Aorta (tissue), 5 donors: ENCODE data around the gene TMEM19. TPM values are rescaled to one million over a fixed set of nuclear protein-coding genes. Genes with fewer than 3 reads are reported as not detected.

Experiments used
- ATAC-seq: fragments of 200-7000 bp; cut with Tn5 transposase; one replicate; pipeline ENCODE4 v1.9.1; 2022; ENCODE audit warnings: moderate library complexity; ENCODE audit not compliant: low FRiP score
- DNase-seq, 2 donors: peaks; one replicate each; pipeline ENCODE4 v3.0.0-alpha.2; 2020
- H3K27ac ChIP-seq, 2 donors: one replicate each; pipeline ENCODE4 v1.5.1; 2013; ENCODE audit warnings: low read length in 2 of 2, mild to moderate bottlenecking in 2 of 2, moderate library complexity in 2 of 2, control low read depth in 1 of 2, inconsistent platforms in 1 of 2, low read depth in 1 of 2
- H3K27me3 ChIP-seq, 2 donors: one replicate each; pipeline ENCODE4 v1.6.1; 2013; ENCODE audit warnings: control low read depth in 1 of 2, low read length in 1 of 2, mild to moderate bottlenecking in 1 of 2, moderate library complexity in 1 of 2; ENCODE audit not compliant: insufficient read depth in 2 of 2, control insufficient read depth in 1 of 2
- H3K36me3 ChIP-seq, 2 donors: one replicate each; pipeline ENCODE4 v1.6.1; 2013; ENCODE audit warnings: control low read depth in 1 of 2, low read length in 1 of 2, mild to moderate bottlenecking in 1 of 2; ENCODE audit not compliant: insufficient read depth in 2 of 2, control insufficient read depth in 1 of 2
- H3K4me1 ChIP-seq, 2 donors: one replicate each; pipeline ENCODE4 v1.6.1; 2013; ENCODE audit warnings: low read length in 2 of 2, control low read depth in 1 of 2, mild to moderate bottlenecking in 1 of 2, moderate library complexity in 1 of 2; ENCODE audit not compliant: insufficient read depth in 2 of 2, control insufficient read depth in 1 of 2
- H3K4me3 ChIP-seq, 2 donors: one replicate each; pipeline ENCODE4 v1.5.1; 2013; ENCODE audit warnings: low read length in 2 of 2, control low read depth in 1 of 2, mild to moderate bottlenecking in 1 of 2
- H3K9me3 ChIP-seq: one replicate; pipeline ENCODE4 v1.6.1; 2013; ENCODE audit warnings: mild to moderate bottlenecking, low read length; ENCODE audit not compliant: control insufficient read depth
- WGBS, 2 donors: extraction: QIAGEN DNeasy Blood & Tissue Kit; methylation state at CpG; one replicate each; pipeline ENCODE4 v1.1.7; 2013; 5-methylcytosine and 5-hydroxymethylcytosine counted together
- intact Hi-C, 2 donors: fragments of 100-400 bp; cut with DNase I; formaldehyde crosslinking; loops; one replicate each; pipeline versions ENCODE4 v1.14.2 to v1.15.0; 2022
- polyA plus RNA-seq, 2 donors: library from polyadenylated mRNA; stranded (reverse); fragments of 200-250 nt; gene quantifications; one replicate each; pipeline ENCODE4 v1.2.3, GENCODE V29; 2013
- total RNA-seq, 2 donors: library from RNA; stranded (reverse); fragmentation: NEBNext Ultra II Directional; extraction: Animal tissue kit (Norgen Biotek cat#: 25700); gene quantifications; one replicate each; pipeline ENCODE4 v1.2.1, GENCODE V29; 2021
- donor health status: healthy with polysubstance abuse.
- donor health status: Bipolar disorder and iron deficiency.
- donor health status: DM: no; HTN: no; CAD: no.
- donor health status: DM: no; HTN: no; CAD: no.
- donor health status: DM: yes; HTN: yes; CAD: no.

The TMEM19 gene
- total and polyA plus RNA-seq, 4 donors, result 13.6 to 22.8 (median 15.8) TPM

- Histone ChIP-seq H3K9me3 (peaks cover 3% of the 10 kb centered on the region), H3K4me3 (no peak overlapping the region), H3K27me3 (no peaks in the 10 kb centered on the region), H3K36me3 (no peaks in the 10 kb centered on the region), H3K27ac (no peak overlapping the region), H3K4me1 (no peaks in the 10 kb centered on the region)
- WGBS, 2 donors, result 82 to 83% methylated on average over 7 of the region's 7 CpGs
- intact Hi-C loops, result no loop called here
- DNase-seq (no peak), ATAC-seq (no peak)
Measured at GRCh38 chr12:71710276-71711125, 24.6 kb downstream of the TMEM19 start.

GRCh38 chr12:71718611-71719010 is 32.7 kb downstream of the TMEM19 start:
- peaks cover 4% of the 10 kb centered on the region for H3K9me3 ChIP-seq
- H3K27me3 ChIP-seq, result no peaks in the 10 kb centered on the region
- H3K4me1 ChIP-seq, result no peaks in the 10 kb centered on the region
- no peak overlapping the region for H3K4me3 ChIP-seq
- intact Hi-C loops, result no loop called here
- no peak for ATAC-seq
- H3K36me3 ChIP-seq, result no peaks in the 10 kb centered on the region
- H3K27ac ChIP-seq, result no peak overlapping the region
- DNase-seq, result no peak

GRCh38 chr12:71719647-71720370 is 33.9 kb downstream of the TMEM19 start:
- Histone ChIP-seq H3K27me3 (no peaks in the 10 kb centered on the region), H3K36me3 (no peaks in the 10 kb centered on the region), H3K27ac (no peak overlapping the region), H3K4me1 (no peaks in the 10 kb centered on the region), H3K4me3 (no peak overlapping the region), H3K9me3 (peaks cover 3% of the 10 kb centered on the region)
- no peak for DNase-seq
- ATAC-seq, result no peak
- intact Hi-C loops, result no loop called here
- 89% methylated on average over 5 of the region's 5 CpGs for WGBS, 2 donors

- no peaks in the 10 kb centered on the region for H3K27me3 ChIP-seq
- WGBS, 2 donors, result 91 to 94% methylated on average over 4 of the region's 4 CpGs
- no peaks in the 10 kb centered on the region for H3K9me3 ChIP-seq
- intact Hi-C loops, result no loop called here
- no peak overlapping the region for H3K4me3 ChIP-seq
- no peaks in the 10 kb centered on the region for H3K36me3 ChIP-seq
- no peak overlapping the region for H3K27ac ChIP-seq
- no peaks in the 10 kb centered on the region for H3K4me1 ChIP-seq
- DNase-seq (no peak), ATAC-seq (no peak)
Measured at GRCh38 chr12:71721783-71722505, 36.1 kb downstream of the TMEM19 start.

GRCh38 chr12:71725011-71725410 is 39.1 kb downstream of the TMEM19 start:
- ATAC-seq, result no peak
- no peaks in the 10 kb centered on the region for H3K36me3 ChIP-seq
- WGBS, 2 donors, result 73 to 80% methylated on average over 3 of the region's 3 CpGs
- H3K27ac ChIP-seq, result no peak overlapping the region
- no peak for DNase-seq
- no peaks in the 10 kb centered on the region for H3K4me1 ChIP-seq
- H3K4me3 ChIP-seq, result no peak overlapping the region
- H3K9me3 ChIP-seq, result no peaks in the 10 kb centered on the region
- intact Hi-C loops, result no loop called here
- no peaks in the 10 kb centered on the region for H3K27me3 ChIP-seq

GRCh38 chr12:71726548-71726947 is 40.7 kb downstream of the TMEM19 start:
- H3K4me3 ChIP-seq, result no peak overlapping the region
- 81 to 86% methylated on average over 2 of the region's 2 CpGs for WGBS, 2 donors
- no peaks in the 10 kb centered on the region for H3K4me1 ChIP-seq
- H3K27ac ChIP-seq, result no peak overlapping the region
- H3K27me3 ChIP-seq, result no peaks in the 10 kb centered on the region
- ATAC-seq, result no peak
- no peaks in the 10 kb centered on the region for H3K9me3 ChIP-seq
- intact Hi-C loops, result no loop called here
- no peaks in the 10 kb centered on the region for H3K36me3 ChIP-seq
- no peak for DNase-seq

GRCh38 chr12:71727958-71728357 is 42.1 kb downstream of the TMEM19 start:
- H3K4me1 ChIP-seq, result no peaks in the 10 kb centered on the region
- no peaks in the 10 kb centered on the region for H3K9me3 ChIP-seq
- ATAC-seq (no peak), DNase-seq (no peak)
- intact Hi-C loops, result no loop called here
- no peak overlapping the region for H3K4me3 ChIP-seq
- H3K27ac ChIP-seq, result no peak overlapping the region
- H3K27me3 ChIP-seq, result no peaks in the 10 kb centered on the region
- WGBS, 2 donors, result 70 to 83% methylated on average over 5 of the region's 5 CpGs
- no peaks in the 10 kb centered on the region for H3K36me3 ChIP-seq

- no peaks in the 10 kb centered on the region for H3K9me3 ChIP-seq
- 75 to 76% methylated on average over 7 of the region's 7 CpGs for WGBS, 2 donors
- no peak overlapping the region for H3K4me3 ChIP-seq
- H3K27ac ChIP-seq, result no peak overlapping the region
- ATAC-seq (no peak), DNase-seq (no peak)
- intact Hi-C loops, result no loop called here
- no peaks in the 10 kb centered on the region for H3K27me3 ChIP-seq
- H3K36me3 ChIP-seq, result no peaks in the 10 kb centered on the region
- H3K4me1 ChIP-seq, result no peaks in the 10 kb centered on the region
Measured at GRCh38 chr12:71730936-71731335, 45.1 kb downstream of the TMEM19 start.
